NCI-H1105 treated with DMSO at 0.1 percent for 48 hours (cell line): ENCODE data around the gene PCGF3.
"Not testable (repeated sequence)": the region's sequence is repeated elsewhere in the genome, so short reads cannot be mapped to it uniquely, and the experiment has no call there.

Experiments
- DNase-seq: peaks from one replicate; lab custom pipeline; 2025; lab: John Stamatoyannopoulos, UW

The PCGF3 gene

DNA sequence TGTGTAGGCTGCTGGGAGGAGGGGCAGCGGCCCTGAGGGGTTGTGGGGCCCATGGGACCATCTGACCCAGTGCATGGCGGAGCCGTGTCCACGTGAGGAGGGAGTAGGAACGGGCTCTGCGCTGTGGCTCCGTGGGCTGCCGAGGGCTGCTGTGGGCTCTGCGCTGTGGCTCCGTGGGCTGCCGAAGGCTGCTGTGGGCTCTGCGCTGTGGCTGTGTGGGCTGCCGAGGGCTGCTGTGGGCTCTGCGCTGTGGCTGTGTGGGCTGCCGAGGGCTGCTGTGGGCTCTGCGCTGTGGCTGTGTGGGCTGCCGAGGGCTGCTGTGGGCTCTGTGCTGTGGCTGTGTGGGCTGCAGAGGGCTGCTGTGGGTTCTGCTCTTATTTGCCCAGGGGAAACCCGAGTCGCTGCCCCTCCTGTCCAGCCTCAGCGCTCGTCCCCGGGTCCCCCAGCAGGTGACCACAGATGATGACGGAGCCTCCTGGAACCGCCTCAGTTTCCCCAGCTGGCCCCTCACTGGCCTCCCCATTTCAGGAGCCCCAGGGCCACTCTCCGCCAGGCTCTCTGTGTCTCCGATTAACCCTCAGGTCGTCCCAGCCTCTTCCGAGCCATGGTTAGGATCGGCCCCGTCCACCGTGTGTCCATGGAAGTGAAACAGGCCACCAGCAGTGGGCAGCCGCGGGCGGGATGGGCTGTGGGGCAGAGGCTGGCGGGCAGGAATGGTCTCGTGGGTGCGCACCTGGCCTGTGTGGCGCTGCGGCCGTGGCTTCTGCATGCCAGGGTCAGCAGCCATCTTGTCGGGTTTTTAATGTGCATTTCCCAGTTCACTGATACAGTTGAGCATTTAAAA is 20.0 kb downstream of the PCGF3 start:
- no peak for DNase-seq

DNA sequence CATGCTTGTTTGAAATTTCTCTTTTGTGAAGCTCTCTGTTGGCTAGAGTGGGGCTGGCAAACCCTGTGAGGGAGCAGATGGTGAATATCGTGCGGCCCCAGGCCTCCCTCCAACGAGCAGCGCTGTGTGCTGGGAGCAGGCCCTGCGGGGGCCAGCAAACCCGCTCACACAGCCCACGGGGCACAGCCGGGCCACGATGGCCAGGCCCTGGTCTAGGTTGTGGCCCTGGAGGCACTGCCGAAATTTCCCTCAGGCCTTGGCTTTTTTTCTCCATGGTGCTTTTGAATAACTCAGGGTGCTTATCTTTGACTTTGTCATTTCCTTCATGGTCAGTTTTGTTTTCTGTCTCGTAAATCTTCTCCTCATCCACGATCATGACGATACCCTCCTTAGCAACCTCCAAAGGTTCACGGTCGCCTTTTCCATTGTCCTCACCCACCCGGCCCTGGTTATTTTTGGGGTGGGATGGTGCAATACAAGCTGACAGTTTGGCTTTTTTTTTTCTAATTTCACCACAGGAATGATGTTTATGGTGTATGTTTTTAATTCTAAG is 20.7 kb downstream of the PCGF3 start:
- DNase-seq: no peak

DNA sequence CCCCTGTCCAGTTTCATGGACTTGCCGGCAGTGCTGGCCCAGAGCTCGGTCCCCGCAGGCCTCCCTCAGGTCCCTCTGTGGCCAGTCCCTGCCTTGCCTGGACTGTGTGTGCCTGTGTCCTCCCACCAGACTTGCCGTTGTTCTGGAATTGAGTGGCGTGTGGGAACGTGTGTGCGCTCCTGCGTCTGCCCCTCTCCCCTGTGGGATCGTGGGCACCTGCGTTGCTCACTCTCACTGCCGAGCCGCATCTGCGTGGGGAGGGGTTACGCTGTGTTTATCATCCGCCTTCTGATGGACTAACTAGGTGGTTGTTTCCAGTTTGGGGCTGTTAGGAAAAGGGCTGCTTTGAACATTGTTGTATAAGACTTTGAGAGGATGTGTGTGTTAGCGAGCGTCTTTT is 21.2 kb downstream of the PCGF3 start:
- DNase-seq: no peak

DNA sequence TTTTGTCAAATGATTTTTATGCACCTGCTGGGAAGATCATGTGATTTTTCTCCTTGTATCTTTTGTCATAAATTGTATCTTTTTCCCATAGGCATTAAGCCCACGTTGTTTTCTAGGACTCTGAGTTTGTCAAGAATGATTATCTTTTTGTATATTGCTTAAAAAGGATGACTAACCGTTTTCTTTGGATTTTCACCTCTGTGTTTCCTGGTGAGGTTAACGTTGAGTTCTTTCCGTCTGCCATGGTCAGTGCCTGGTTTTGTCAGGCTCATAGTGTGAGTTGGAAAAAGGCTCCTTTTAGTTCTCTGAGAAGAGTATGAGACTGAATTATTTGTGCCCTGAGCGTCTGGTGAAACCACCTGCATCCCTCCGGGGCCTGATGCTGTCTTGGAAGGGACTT is 21.9 kb downstream of the PCGF3 start:
- DNase-seq: no peak

DNA sequence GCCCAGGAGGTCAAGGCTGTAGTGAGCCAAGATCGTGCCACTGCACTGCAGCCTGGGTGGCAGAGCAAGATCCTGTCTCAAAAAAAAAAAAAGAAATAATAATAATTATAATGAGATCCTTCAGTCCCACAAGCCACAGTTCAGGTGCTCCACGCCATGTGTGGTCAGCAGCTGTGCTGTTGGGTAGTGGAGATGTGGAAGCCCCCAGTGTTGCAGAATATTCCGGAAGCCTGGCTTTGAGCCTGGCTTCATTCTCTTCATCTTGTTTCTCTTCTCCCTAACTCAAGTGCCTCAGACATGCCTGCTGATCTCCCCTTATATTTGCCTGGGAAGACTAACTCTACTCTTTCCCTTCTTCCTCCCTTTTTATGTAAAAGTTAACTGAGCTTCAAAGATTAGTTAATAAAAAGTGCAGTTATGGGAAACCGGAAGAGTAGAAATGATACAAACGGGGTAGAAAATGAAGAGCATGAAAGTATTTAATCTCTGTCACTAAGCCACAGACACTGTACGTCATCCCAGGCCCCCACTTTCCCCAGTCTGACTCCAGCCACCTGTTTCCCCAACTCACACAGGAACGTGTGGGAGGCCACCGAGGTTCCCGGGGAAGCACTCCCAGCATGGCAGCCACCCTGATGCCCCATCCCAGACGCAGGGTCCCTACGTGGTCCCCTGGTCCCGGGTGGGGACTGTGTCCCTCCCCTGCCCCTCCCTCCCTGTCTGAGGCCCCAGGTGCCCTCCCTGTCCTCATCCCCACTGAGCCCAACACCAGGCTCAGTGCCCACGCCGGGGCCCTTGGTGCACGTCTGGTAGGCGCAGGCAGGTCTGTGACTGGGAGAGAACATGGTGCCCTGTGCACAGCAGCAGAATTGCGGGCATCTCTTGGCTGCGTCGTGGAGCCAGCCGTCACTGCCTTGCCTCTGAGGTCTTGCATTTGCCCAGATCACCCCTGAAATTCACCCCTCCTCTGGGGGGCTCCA is 24.0 kb downstream of the PCGF3 start:
- no peak for DNase-seq

DNA sequence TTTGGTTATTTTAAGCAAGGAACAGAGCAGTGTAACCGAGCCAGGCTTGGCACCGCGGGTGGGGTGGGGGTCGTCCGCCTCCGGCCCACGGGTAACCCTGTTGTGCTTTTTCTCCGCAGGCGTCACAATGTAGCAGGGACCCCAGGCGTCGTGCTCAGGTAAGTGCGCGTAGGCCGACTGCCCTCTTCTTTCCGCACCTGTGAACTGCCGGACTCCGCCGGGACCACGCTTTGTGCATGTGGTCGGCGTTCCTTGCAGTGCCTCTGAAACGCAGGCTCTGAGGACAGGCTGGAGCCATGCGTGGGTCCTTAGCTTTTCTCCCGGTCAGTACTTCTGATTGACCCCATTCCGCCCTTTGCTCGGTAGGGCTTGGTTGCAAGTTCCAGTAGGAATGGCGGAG is 24.9 kb downstream of the PCGF3 start:
- DNase-seq: no peak

DNA sequence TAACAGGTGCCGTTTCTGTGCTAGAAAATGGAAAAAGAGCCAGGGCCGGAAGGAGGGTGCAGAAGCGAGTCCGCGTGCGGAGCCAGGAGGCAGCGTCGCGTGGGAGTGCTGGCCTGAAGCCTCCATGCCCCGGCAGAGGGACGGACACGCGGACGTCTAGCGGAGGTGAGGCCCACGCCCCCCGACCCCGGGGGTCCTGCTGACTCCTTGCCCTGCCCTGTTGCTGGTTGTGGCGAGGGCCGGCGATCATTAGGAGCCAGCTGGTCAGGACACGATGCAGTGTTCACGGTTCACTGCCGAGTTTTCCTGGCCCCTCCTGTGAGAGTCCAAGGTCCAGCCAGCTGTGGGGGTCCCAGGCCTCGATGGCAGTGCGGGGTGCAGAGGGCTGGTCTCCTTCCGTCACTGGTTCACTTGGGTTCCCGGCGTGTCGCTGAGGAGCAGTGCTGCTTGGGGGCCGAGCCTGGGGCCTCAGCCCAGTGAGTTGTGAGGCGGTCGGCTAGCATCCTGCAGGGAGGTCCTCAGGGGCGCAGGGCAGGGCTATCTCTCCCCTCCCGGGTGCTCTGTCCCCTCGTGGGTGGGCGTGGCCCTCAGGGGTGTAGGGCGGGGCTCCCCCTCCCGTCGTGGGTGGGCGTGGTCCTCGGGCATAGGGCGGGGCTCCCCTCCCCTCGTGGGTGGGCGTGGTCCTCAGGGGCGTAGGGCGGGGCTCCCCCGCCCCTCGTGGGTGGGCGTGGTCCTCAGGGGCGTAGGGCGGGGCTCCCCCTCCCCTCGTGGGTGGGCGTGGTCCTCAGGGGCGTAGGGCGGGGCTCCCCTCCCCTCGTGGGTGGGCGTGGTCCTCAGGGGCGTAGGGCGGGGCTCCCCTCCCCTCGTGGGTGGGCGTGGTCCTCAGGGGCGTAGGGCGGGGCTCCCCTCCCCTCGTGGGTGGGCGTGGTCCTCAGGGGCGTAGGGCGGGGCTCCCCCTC is 25.6 kb downstream of the PCGF3 start:
- not testable (repeated sequence) for DNase-seq

DNA sequence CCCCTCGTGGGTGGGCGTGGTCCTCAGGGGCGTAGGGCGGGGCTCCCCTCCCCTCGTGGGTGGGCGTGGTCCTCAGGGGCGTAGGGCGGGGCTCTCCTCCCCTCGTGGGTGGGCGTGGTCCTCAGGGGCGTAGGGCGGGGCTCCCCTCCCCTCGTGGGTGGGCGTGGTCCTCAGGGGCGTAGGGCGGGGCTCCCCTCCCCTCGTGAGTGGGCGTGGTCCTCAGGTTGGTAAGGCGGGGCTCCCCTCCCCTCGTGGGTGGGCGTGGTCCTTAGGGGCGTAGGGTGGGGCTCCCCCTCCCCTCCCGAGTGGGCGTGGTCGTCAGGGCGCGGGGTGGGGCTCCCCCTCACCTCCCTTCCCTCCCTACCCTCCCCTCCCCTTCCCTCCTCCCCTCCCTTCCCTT is 26.3 kb downstream of the PCGF3 start:
- not testable (repeated sequence) for DNase-seq

DNA sequence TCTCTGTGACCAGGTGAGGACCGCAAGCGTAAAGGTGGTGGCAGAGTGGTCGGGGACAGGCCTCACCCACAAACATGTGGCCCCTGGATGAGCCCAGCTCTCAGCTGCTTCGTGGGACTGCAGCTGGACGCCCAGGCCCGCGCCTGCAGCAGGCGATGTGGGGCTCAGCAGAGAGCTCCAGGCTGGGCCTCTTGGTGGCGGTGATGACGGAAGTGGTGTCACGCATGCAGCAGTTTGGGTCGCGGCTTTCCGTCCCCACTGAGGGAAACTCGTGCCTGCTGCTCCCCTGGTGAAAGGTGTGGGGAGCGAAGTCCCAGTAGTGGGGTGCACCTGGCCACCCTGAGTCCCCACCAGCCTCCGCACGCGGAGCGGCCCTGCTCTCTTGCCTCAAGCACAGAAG is 26.9 kb downstream of the PCGF3 start:
- no peak for DNase-seq

DNA sequence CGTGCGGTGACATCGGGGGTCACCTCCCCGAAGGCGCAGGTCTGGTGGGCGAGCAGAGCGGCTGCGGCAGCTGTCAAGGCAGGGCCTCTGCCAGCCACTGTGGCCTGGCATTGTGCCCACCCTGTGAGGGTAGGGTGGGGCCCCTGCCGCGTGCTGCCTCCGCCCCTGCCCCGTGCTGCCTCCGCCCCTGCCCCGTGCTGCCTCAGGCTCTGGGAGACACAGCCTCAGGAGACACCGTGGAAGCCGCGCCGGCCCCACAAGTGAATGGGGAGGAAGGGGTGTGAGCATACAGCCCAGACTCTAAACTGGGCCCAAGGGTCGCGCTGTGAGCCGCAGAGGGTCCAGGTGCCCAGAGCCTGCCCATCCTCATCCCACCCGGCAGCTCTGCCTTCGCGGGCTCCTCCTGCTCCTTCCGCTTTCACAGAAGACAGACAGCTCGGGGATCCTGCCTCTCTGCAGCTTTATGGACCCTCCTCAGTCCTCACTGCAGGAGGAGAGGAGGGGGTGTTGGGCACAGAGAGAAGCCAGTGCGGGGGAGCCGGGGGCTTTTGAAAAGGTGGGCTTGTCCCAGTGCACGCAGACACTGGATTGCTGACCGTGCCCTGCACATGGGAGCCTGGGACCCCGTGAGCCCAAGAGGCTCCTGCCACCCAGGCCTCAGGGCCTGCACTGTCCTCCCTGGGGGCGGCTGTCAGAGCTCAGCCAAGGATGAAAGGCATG is 27.4 kb downstream of the PCGF3 start:
- DNase-seq: no peak

DNA sequence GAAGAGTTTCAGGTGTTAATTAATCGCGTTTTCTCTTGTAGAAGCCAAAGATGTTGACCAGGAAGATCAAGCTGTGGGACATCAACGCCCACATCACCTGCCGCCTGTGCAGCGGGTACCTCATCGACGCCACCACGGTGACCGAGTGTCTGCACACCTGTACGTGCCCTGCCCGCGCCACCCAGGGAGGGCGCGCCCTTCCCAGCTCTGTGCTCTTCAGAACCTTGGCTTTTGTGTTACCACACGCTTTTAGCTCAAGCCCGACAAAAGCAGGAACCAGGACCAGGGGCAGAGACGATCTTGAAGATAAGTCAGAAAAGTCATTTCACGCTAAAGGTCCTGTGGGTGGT is 28.0 kb downstream of the PCGF3 start:
- DNase-seq: no peak

DNA sequence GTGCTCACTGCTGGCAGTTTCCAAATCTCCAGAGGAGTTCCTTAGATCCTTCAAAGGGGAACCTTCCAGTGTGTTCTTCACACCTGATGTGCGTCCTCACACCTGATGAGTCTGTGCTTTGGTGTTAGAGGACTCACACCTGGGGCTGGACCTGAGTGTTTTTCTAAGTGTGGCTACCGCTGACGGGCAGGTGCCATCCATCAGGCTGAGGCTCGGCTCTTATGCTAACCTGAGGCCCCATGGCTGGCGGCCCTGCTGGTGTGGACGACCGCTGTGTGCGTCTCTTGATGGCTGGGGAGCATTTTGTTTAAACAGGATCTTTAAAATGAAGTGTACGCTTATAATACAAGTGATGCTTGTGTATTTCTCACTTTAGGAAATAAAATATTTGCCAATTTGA is 28.4 kb downstream of the PCGF3 start:
- no peak for DNase-seq

DNA sequence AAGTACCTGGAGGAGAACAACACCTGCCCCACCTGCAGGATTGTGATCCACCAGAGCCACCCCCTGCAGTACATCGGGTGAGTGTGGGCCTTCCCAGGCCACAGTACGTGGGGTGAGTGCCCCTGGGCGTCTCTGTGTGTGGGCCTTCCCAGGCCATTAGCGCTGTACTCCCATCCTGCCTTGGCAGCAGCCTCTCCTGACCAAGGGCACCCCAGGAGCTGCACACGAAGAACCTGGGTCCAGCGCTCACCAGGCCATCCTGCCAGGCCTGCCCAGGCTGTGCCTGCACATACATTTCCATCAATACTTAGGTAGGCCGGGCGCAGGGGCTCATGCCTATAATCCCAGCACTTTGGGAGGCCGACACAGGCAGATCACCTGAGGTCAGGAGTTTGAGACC is 29.3 kb downstream of the PCGF3 start:
- DNase-seq: no peak

DNA sequence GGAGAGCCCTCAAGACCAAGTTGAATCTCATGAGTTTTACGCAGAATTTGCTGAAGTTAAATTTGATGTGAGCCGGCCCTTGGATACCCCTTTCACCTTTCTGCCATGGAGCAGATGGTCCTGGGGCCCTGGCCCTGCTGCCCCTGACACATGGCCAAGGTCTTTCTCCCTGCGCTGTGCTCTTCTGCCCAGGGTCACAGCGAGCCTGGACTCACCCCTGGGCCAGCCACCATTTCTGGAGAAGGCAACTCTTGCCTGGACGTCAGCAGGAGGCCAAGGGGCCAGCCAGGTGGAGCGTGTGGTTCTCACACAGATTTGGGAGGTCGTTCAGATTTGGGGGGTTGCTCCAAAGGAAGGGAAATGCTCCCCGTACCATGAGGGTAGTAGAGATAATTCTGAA is 30.0 kb downstream of the PCGF3 start:
- no peak for DNase-seq

DNA sequence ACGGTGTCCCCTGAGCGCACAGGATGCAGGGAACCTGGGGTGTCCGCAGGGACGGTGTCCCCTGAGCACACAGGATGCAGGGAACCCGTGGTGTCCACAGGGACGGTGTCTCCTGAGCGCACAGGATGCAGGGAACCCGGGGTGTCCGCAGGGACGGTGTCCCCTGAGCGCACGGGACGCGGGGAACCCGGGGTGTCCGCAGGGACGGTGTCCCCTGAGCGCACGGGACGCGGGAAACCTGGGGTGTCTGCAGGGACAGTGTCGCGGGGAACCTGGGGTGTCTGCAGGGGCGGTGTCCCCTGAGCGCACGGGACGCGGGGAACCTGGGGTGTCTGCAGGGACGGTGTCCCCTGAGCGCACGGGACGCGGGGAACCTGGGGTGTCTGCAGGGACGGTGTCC is 30.9 kb downstream of the PCGF3 start:
- DNase-seq: not testable (repeated sequence)

DNA sequence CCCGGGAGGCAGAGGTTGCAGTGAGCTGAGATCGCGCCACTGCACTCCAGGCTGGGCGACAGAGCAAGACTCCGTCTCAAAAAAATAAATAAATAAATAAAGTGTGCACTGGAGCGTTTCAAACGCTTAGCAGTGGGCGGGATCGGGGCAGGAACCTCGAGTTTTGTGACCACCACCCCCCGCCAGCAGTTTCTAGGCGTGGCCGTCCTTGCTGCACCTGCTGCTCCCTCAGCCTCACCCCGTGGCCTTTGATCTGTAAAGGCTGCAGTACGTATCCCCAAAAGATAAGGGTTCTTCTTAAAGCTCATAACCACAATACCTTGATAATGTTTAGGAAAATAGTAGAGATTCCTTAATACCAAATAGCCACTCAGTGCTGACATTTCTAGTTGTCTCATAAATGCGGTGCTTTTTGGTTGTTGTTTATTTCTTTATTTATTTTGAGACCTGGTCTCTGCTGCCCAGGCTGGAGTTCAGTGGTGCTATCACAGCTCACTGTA is 33.2 kb downstream of the PCGF3 start:
- DNase-seq: no peak

DNA sequence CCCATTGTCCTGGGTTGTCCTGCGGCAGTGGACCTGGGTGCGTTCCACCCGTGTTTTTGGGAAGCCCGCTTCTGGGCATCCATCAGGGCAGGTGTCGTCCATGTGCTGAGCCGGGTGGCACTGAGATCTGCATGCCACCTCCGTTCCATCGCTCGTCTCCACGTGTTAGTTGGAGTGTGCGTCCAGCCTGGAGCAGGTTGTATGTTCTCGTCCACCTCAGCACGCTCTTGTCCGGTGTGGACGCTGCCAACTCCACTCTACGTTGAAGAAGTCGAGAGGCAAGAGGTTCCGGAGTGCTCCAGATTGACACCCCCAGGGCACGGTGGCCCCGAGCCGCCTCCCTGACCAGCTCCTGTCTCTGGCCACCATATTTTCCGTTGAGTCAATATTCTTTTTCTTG is 33.9 kb downstream of the PCGF3 start:
- DNase-seq: no peak

DNA sequence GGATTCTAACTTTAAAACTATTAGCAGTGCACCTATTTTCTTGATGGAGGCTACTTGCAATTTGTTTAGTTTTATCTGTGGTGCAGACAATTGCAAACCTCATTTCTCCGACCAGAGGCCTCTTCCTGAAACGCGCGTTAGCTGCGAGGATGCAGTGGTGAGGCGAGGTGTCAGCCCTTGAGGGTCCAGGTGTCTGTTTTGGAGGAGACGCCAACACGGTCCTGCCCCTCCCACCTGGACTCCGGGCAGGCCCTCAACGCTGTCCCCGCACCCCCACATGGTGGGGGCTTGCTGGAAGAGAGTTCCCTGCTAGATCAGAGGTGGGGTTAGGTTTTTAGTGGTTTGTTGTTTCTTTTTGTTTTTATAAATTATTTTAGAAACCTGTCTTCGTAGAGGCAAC is 34.4 kb downstream of the PCGF3 start:
- no peak for DNase-seq

DNA sequence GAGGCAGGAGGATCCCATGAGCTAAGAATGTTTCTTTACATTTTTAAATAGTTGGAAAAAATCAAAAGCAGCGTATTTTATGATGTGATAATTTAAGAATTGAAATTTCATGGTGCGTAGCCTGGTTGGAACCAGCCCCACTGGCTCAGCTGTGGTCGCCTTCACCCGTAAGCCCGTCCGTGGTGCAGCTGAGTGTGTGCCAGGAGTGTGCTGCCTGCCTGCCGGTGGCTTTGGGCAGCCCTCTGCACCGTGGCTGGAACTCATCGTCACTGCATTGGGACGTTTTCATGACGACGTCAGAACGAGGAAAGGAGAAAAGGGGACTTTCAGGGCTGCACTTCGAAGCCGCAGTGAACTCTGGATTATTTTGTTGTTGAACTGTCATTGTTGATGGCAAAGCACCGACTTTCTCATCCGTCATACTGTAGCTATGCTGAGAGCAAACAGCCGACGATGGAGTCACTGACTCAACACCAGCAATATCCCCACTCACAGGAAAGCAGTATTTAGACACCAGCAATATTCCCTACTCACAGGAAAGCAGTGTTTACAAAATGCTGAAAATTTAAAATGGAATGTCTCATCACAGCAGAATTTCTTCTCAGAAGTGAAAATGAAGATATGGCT is 35.1 kb downstream of the PCGF3 start:
- no peak for DNase-seq

DNA sequence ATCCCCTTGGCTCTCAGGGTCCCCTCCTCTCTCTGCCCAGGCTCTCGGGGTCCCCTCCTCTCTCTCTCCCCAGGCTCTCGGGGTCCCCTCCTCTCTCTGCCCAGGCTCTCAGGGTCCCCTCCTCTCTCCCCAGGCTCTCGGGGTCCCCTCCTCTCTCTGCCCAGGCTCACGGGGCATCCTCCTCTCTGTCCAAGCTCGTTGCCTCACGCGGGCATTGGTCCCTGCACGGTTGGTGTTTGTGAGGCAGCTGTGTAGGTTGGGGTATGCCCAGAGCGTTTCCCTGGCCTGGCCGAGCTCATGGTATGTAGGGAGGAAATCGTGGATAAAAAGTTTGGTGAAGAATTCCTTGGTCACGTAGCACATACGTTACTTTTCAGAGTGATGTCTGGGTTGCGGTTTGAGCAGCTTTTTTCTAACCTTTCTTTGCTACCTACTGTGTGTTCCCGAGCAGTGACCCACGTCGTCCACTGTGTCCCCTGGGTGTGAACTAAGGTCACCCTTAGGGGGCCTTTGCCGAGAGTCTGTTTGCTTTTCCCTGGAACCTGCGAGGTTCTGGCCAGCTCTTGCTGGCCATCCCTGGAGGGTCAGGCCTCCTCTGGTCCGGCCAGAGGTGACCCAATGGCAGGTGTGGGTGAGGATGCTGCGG is 36.6 kb downstream of the PCGF3 start:
- DNase-seq: no peak
